Measurements from ENCODE around the gene GJA3.
A peak's percentile ranks its signal among the peaks of the same experiment; 100 is the strongest.

The GJA3 gene

DNA sequence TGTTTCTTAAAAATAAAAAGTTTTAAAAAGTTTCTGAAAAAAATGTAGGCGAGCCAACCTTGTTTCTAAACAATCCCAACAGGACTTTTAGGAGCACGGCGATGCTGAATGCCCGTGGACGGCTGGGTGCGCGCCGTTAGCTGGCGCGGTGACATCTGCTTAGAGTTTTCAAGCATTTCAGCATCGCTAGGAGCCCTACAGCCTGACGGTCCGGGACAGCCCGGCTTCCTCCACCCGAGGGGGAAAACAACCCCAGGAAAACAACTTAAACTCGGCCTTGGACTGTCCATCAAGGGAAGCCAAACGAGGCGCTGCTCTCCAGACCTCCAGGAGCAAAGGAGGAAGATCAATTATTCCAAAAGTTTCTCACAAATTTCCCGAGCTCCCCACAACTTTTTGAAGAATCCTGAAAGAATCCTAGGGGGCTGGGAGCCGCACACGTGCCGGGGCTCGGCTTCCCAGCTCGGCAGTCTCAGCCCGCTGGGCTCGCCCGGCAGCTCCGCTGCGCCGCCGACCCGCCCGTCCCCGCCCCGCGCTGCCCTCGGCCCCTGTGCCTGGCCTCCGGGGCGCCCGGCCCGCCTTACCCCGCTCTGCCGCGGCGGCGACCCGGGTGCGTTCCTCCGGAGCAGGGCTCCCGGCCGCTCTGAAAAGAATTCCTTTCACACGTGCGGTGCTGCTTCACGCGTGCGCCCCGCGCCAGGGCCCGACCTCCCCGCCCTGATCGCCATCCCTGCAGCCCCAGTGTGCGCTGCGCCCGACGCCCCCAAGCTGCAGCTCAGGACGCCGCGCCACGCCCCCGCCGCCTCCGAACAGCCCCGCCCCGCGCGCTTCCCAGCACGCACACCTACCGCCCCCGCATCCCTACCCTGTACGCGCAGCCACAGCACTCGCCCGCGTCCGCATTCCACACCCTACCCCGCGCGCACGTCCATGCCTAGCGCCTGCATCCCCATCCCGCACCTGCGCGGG lies at the start of gene GJA3:
Gene GJA3 (minus strand): TSS at position 747 of the 969 bp plus-strand sequence. CDS start 17,764 bp downstream, outside the sequence.
- peak; percentile 54 for DNase-seq

DNA sequence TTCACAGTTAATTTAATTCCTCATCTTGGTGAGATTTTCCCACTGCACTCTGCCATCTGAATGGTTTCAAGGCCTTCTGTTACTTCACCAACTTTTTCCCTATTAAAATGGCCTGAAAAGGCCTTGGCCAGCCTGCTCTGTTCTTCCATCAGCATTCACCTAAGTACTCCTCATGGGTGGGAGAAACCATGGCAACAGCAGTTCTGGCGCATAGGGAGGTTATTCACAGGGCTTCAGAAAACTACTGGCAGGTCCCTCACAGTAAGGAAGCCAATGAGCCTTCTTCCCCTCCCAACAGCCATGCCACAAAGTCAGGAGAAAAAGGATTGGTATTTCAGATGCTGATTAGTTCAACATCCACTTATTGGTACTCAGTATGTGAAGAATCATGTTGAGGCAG lies 49.1 kb upstream of the GJA3 start:
- DNase-seq, result no peak

DNA sequence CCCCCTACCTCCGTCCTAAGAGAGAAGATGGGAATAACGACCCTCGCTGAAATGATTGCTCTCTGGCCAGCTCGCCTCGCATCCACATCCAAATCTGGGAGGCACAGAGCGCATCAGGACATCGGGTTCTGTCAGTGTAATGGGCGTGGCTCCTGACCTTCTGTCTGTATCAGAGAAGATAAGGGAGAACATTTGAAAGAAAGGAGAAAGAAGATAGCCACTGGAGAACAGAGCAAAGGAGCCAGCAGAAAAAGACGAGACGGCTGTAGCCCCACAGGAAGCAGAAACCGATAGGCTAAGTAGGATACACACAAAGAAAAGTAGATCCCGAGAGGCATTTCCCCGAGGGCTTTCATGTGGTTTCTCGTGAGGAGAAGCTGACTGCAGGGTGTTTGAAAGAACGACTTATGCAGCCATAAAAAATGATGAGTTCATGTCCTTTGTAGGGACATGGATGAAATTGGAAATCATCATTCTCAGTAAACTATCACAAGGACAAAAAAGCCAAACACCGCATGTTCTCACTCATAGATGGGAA lies 45.9 kb upstream of the GJA3 start:
- DNase-seq, result no peak

- DNase-seq, result no peak
Observed at GRCh38 chr13:20206065-20206697, 45.3 kb upstream of the GJA3 start.

GRCh38 chr13:20198781-20199180 lies 37.9 kb upstream of the GJA3 start:
- DNase-seq, result no peak

GRCh38 chr13:20197361-20197834 lies 36.5 kb upstream of the GJA3 start:
- peak; percentile 70 for DNase-seq

GRCh38 chr13:20195801-20196200 lies 34.9 kb upstream of the GJA3 start:
- DNase-seq, result no peak

GRCh38 chr13:20193907-20194631 lies 33.2 kb upstream of the GJA3 start:
- peak; percentile 23 for DNase-seq

- no peak for DNase-seq
Observed at GRCh38 chr13:20193162-20193906, 32.5 kb upstream of the GJA3 start.

- no peak for DNase-seq
Observed at GRCh38 chr13:20192836-20193161, 31.9 kb upstream of the GJA3 start, which contains the start of gene GJB2. Gene GJB2, minus strand, starts transcription at chr13:20192938. Its CDS starts 3,357 bp downstream, at chr13:20189581.

DNA sequence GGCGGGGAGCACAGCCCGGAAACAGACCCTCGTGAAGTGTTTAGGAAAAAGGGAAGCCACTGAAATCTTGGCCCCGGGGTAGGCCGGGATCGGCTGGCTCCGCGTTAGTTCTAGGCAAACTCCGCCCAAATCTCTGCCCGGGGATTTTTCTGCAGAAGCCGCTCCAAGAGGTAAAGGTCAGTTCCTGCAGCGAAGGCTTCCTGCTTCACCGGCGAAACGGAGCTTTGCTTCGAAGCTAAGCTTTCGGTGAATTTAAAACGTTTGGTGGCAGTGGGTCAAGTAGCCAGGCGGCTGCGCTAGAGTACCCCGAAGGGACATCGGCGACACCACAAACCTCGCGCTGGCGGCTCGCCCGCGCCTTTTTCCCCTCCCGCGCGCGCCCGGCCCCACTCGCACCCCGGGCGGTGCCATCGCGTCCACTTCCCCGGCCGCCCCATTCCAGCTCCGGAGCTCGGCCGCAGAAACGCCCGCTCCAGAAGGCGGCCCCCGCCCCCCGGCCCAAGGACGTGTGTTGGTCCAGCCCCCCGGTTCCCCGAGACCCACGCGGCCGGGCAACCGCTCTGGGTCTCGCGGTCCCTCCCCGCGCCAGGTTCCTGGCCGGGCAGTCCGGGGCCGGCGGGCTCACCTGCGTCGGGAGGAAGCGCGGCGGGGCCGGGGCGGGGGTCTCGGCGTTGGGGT lies 31.4 kb upstream of the GJA3 start:
- peak; percentile 30 for DNase-seq

- DNase-seq, result peak; percentile 36
Observed at GRCh38 chr13:20191311-20192157, 30.7 kb upstream of the GJA3 start.

DNA sequence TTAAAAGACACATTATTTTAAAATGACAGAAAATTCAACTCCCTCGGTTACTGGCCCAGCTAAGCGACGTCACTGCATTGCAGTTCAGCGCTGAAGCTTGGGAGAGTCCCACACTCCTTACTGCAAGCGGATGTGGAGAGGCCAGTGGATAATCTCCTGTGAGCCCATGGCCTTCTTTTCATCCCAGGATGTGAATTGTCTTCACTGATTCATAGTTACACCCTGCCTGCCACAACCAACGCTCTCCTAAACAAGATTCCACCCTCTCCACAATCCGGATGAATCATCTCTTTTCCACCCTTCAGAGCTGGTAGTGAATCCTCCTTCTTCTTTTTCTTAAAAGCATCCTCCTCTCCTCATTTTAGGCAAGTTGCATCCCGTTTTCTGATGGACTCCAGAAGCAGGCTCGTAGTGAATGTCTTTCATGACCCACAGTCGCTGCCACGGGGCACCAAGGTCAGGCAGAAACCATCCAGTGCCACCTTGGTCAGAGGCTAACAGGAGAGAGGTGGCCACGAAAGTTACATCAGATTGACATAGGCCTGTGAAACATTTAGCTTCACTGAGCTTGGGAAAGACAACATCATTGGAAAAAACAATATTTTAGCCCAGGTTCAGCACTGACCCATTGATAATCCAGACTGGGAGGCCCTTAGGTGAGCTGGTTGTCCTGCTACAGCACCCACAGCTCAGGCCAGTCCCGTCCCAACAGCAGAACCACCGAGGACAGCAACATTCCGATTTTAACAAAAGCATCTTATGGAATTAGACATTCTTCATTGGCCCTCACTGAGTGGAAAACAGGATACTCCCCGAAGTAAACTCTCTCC lies 29.8 kb upstream of the GJA3 start:
- DNase-seq, result no peak

DNA sequence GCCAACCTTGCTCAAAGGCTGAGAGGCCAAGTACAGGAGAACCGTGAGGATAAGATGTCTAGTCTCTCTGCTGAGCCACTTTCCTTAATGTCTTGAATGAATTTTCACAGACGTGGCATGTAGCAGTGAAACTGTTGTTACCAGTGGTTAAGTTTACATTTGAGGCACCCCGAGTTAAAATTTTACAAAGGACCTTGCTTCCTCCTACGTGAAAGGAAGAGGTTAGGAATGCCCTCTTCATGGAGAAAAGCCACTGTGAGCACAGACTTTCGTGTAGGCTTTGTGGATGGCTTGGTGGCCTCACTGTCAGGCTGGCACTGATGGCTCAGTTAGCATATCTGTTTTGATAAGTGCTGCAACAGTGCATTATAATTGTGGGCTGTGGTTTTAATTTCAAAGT lies 29.2 kb upstream of the GJA3 start:
- DNase-seq, result no peak

DNA sequence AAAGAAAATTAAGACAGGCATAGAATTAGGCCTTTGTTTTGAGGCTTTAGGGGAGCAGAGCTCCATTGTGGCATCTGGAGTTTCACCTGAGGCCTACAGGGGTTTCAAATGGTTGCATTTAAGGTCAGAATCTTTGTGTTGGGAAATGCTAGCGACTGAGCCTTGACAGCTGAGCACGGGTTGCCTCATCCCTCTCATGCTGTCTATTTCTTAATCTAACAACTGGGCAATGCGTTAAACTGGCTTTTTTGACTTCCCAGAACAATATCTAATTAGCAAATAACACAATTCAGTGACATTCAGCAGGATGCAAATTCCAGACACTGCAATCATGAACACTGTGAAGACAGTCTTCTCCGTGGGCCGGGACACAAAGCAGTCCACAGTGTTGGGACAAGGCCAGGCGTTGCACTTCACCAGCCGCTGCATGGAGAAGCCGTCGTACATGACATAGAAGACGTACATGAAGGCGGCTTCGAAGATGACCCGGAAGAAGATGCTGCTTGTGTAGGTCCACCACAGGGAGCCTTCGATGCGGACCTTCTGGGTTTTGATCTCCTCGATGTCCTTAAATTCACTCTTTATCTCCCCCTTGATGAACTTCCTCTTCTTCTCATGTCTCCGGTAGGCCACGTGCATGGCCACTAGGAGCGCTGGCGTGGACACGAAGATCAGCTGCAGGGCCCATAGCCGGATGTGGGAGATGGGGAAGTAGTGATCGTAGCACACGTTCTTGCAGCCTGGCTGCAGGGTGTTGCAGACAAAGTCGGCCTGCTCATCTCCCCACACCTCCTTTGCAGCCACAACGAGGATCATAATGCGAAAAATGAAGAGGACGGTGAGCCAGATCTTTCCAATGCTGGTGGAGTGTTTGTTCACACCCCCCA lies 28.1 kb upstream of the GJA3 start:
- DNase-seq, result peak; percentile 42

DNA sequence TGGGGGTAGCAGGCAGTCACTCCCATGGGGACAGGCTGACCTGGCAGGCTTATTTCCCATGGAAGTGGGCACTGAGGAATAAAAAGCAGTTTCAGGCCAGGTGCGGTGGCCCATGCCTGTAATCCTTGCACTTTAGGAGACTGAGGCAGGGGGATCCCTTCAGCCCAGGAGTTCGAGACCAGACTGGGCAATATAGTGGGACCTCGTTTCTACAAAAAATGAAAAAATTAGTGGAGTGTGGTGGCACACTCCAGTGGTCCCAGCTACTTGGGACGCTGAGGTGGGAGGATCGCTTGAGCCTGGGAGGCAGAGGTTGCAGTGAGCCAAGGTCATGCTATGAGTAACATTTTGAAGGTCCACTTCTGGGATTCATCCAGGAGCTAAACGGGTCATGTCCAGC lies 25.9 kb upstream of the GJA3 start:
- DNase-seq, result no peak

DNA sequence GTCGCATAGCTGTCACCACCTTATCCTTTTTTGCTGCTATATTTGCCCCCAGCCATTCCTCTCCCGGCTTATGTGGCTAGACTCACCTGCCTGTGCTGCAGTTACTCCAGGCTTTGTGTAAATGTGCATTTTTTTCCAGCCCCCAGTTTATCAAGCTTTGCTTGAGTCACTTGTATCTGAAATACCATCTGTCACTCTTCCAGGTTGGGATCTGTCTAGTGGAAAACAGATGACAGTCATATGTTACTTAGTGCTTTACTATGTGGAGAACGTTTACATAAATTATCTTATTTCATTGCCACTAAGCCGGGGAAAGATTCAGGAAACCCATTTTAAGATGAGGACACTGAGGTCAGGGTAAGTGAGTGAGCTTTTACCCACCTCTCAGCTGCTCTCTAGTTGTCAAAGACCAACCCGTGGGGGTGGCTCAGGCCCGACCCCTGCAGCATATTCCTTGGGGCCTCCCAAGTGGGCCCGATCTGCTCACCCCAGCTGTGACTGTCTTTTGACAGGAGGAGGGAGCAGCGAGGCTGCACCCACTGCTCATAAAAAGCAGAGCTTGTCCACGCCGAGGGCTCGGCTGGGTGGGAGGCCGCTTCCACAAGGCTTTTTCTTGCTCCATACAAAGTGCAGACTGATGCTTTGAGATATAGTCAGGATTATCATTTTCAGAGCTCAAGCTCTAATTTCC lies 24.7 kb upstream of the GJA3 start:
- peak; percentile 20 for DNase-seq

GRCh38 chr13:20182231-20182846 lies 21.5 kb upstream of the GJA3 start:
- DNase-seq, result peak; percentile 89
